ENCODE results near the gene LRCH4.

The LRCH4 gene

GRCh38 chr7:100585511-100586265 lies at the start of gene LRCH4:
LRCH4 (minus strand) TSS chr7:100586129; CDS start chr7:100586100, 29 bp downstream.
- Histone ChIP-seq H3K36me3 (replicated peaks) (peaks cover 8% of the 10 kb centered on the region; the same call in 1 of the 2 replicates), H3K4me3 (peak within 1 kb of the TSS; percentile 76), H3K9me3 (no peaks in the 10 kb centered on the region), H3K27me3 (ENCODE audit: low read depth) (no peaks in the 10 kb centered on the region), H3K4me1 (peaks cover 4% of the 10 kb centered on the region)
- peak in 1 of 2 experiments; percentile 64 for DNase-seq (ENCODE audit: low spot score in 2 of 2)
- in situ Hi-C loops (cut with MboI; ENCODE audit: low sequenced_read_pairs), result no loop called here

- in situ Hi-C loops (cut with MboI; ENCODE audit: low sequenced_read_pairs), result no loop called here
- Histone ChIP-seq H3K36me3 (replicated peaks) (no peaks in the 10 kb centered on the region), H3K4me1 (peaks cover 10% of the 10 kb centered on the region), H3K9me3 (no peaks in the 10 kb centered on the region), H3K4me3 (peak overlapping the region; percentile 38), H3K27me3 (ENCODE audit: low read depth) (no peaks in the 10 kb centered on the region)
- DNase-seq (ENCODE audit: low spot score in 2 of 2), result peak; percentile 42 to 85
These were observed 47.2 kb upstream of the LRCH4 start for GRCh38 chr7:100632951-100633717.

GRCh38 chr7:100630066-100630465 lies 44.1 kb upstream of the LRCH4 start:
- in situ Hi-C loops (cut with MboI; ENCODE audit: low sequenced_read_pairs), result no loop called here
- H3K4me3 ChIP-seq, result no peak overlapping the region
- H3K36me3 ChIP-seq (replicated peaks), result no peaks in the 10 kb centered on the region
- no peaks in the 10 kb centered on the region for H3K27me3 ChIP-seq (ENCODE audit: low read depth)
- no peak for DNase-seq (ENCODE audit: low spot score in 2 of 2)
- peaks cover 20% of the 10 kb centered on the region for H3K4me1 ChIP-seq
- no peaks in the 10 kb centered on the region for H3K9me3 ChIP-seq

GRCh38 chr7:100629117-100629716 lies 43.3 kb upstream of the LRCH4 start:
- peak; percentile 37 to 83 for DNase-seq (ENCODE audit: low spot score in 2 of 2)
- H3K36me3 ChIP-seq (replicated peaks), result no peaks in the 10 kb centered on the region
- no peaks in the 10 kb centered on the region for H3K27me3 ChIP-seq (ENCODE audit: low read depth)
- in situ Hi-C loops (cut with MboI; ENCODE audit: low sequenced_read_pairs), result no loop called here
- no peak overlapping the region for H3K4me3 ChIP-seq
- H3K9me3 ChIP-seq, result no peaks in the 10 kb centered on the region
- peaks cover 20% of the 10 kb centered on the region for H3K4me1 ChIP-seq

- Histone ChIP-seq H3K9me3 (no peaks in the 10 kb centered on the region), H3K36me3 (replicated peaks) (no peaks in the 10 kb centered on the region), H3K27me3 (ENCODE audit: low read depth) (no peaks in the 10 kb centered on the region), H3K4me3 (peak overlapping the region; percentile 47), H3K4me1 (peaks cover 10% of the 10 kb centered on the region)
- no peak for DNase-seq (ENCODE audit: low spot score in 2 of 2)
- in situ Hi-C loops (cut with MboI; ENCODE audit: low sequenced_read_pairs), result no loop called here
These were observed 41.3 kb upstream of the LRCH4 start for GRCh38 chr7:100627238-100627549.

GRCh38 chr7:100626530-100627237 lies 40.8 kb upstream of the LRCH4 start:
- H3K9me3 ChIP-seq, result no peaks in the 10 kb centered on the region
- peak overlapping the region; percentile 47 for H3K4me3 ChIP-seq
- DNase-seq (ENCODE audit: low spot score in 2 of 2), result peak; percentile 84 to 93
- in situ Hi-C loops (cut with MboI; ENCODE audit: low sequenced_read_pairs), result no loop called here
- H3K4me1 ChIP-seq, result peaks cover 10% of the 10 kb centered on the region
- no peaks in the 10 kb centered on the region for H3K36me3 ChIP-seq (replicated peaks)
- no peaks in the 10 kb centered on the region for H3K27me3 ChIP-seq (ENCODE audit: low read depth)

- Histone ChIP-seq H3K4me1 (peaks cover 10% of the 10 kb centered on the region), H3K27me3 (ENCODE audit: low read depth) (no peaks in the 10 kb centered on the region), H3K9me3 (no peaks in the 10 kb centered on the region), H3K4me3 (peak overlapping the region; percentile 47), H3K36me3 (replicated peaks) (no peaks in the 10 kb centered on the region)
- in situ Hi-C loops (cut with MboI; ENCODE audit: low sequenced_read_pairs), result no loop called here
- no peak for DNase-seq (ENCODE audit: low spot score in 2 of 2)
These were observed 40.1 kb upstream of the LRCH4 start for GRCh38 chr7:100626055-100626454.

- no peaks in the 10 kb centered on the region for H3K36me3 ChIP-seq (replicated peaks)
- in situ Hi-C loops (cut with MboI; ENCODE audit: low sequenced_read_pairs), result no loop called here
- no peaks in the 10 kb centered on the region for H3K27me3 ChIP-seq (ENCODE audit: low read depth)
- peaks cover 10% of the 10 kb centered on the region for H3K4me1 ChIP-seq
- no peaks in the 10 kb centered on the region for H3K9me3 ChIP-seq
- H3K4me3 ChIP-seq, result no peak overlapping the region
- DNase-seq (ENCODE audit: low spot score in 2 of 2), result no peak
These were observed 38.3 kb upstream of the LRCH4 start for GRCh38 chr7:100623951-100624824.

GRCh38 chr7:100621554-100621953 lies 35.6 kb upstream of the LRCH4 start:
- Histone ChIP-seq H3K36me3 (replicated peaks) (no peaks in the 10 kb centered on the region), H3K4me3 (no peak overlapping the region), H3K9me3 (no peaks in the 10 kb centered on the region), H3K27me3 (ENCODE audit: low read depth) (no peaks in the 10 kb centered on the region), H3K4me1 (peaks cover 4% of the 10 kb centered on the region; the same call in 1 of the 2 replicates)
- in situ Hi-C loops (cut with MboI; ENCODE audit: low sequenced_read_pairs), result no loop called here
- DNase-seq (ENCODE audit: low spot score in 2 of 2), result no peak

- in situ Hi-C loops (cut with MboI; ENCODE audit: low sequenced_read_pairs), result no loop called here
- no peaks in the 10 kb centered on the region for H3K4me1 ChIP-seq
- no peaks in the 10 kb centered on the region for H3K9me3 ChIP-seq
- no peaks in the 10 kb centered on the region for H3K27me3 ChIP-seq (ENCODE audit: low read depth)
- H3K36me3 ChIP-seq (replicated peaks), result no peaks in the 10 kb centered on the region
- no peak overlapping the region for H3K4me3 ChIP-seq
- no peak for DNase-seq (ENCODE audit: low spot score in 2 of 2)
These were observed 34.9 kb upstream of the LRCH4 start for GRCh38 chr7:100620804-100621203.

GRCh38 chr7:100620239-100620638 lies 34.3 kb upstream of the LRCH4 start:
- no peaks in the 10 kb centered on the region for H3K4me1 ChIP-seq
- DNase-seq (ENCODE audit: low spot score in 2 of 2), result no peak
- no peak overlapping the region for H3K4me3 ChIP-seq
- in situ Hi-C loops (cut with MboI; ENCODE audit: low sequenced_read_pairs), result no loop called here
- no peaks in the 10 kb centered on the region for H3K9me3 ChIP-seq
- H3K36me3 ChIP-seq (replicated peaks), result no peaks in the 10 kb centered on the region
- no peaks in the 10 kb centered on the region for H3K27me3 ChIP-seq (ENCODE audit: low read depth)

- no peaks in the 10 kb centered on the region for H3K27me3 ChIP-seq (ENCODE audit: low read depth)
- H3K36me3 ChIP-seq (replicated peaks), result no peaks in the 10 kb centered on the region
- in situ Hi-C loops (cut with MboI; ENCODE audit: low sequenced_read_pairs), result no loop called here
- no peaks in the 10 kb centered on the region for H3K9me3 ChIP-seq
- H3K4me3 ChIP-seq, result no peak overlapping the region
- DNase-seq (ENCODE audit: low spot score in 2 of 2), result no peak
- H3K4me1 ChIP-seq, result peaks cover 12% of the 10 kb centered on the region
These were observed 28.5 kb upstream of the LRCH4 start for GRCh38 chr7:100614308-100614861.
